ENCODE results near the gene PHC3. TPM values are rescaled to one million over a fixed set of nuclear protein-coding genes. Genes with fewer than 3 reads are reported as not detected.
"Not testable (repeated sequence)": the region's sequence is repeated elsewhere in the genome, so short reads cannot be mapped to it uniquely, and the experiment has no call there.

Gene PHC3
- total RNA-seq, 1 experiment from 2014 or later = 29.8 TPM

GRCh38 chr3:170117134-170117533 is 64.4 kb downstream of the PHC3 start:
- no peaks in the 10 kb centered on the region for H3K4me1 ChIP-seq
- no peaks in the 10 kb centered on the region for H3K27me3 ChIP-seq
- no peak overlapping the region for H3K27ac ChIP-seq
- no peak overlapping the region for H3K4me3 ChIP-seq
- no peaks in the 10 kb centered on the region for H3K9me3 ChIP-seq (replicated peaks)
- no peak for DNase-seq
- H3K36me3 ChIP-seq = peaks cover 47% of the 10 kb centered on the region

- H3K27me3 ChIP-seq = not testable (repeated sequence)
Measured at GRCh38 chr3:170114165-170114564, 67.4 kb downstream of the PHC3 start.

DNA sequence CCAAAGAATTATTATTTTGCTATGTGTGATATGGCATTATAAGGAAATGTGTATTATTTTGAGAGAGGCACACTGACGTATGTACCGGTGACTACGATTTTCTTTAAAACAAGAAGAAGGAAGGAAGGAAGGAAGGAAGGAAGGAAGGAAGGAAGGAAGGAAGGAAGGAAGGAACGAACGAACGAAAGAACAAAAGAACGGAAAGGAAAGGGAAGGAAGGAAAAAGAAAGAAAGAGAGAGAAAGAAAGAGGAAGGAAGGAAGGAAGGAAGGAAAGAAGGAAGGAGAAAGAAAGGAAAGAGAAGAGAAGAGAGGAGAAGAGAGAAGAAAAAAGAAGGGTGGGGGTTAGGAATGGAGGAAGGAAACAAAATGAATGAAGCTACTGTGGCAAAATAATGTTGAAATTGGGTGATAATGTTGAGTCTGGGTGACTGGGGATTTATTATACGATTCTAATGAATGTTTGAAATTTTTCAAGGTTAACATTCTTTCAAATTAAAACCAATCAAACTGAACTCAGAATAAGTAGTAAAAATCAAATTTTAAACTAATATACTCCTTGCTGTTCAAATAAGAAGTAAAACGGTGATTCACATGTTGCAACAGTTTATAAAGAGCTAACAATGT is 70.3 kb downstream of the PHC3 start:
- peaks cover 66% of the 10 kb centered on the region for H3K36me3 ChIP-seq
- no peak for DNase-seq
- no peaks in the 10 kb centered on the region for H3K27me3 ChIP-seq
- H3K4me3 ChIP-seq = no peak overlapping the region
- no peaks in the 10 kb centered on the region for H3K4me1 ChIP-seq
- no peak overlapping the region for H3K27ac ChIP-seq
- H3K9me3 ChIP-seq (replicated peaks) = no peaks in the 10 kb centered on the region

More at GRCh38 chr3:170114165-170114564, 67.4 kb downstream of the PHC3 start:
- H3K9me3 ChIP-seq (replicated peaks); H3K27ac ChIP-seq; DNase-seq; H3K4me1 ChIP-seq; H3K4me3 ChIP-seq: not testable (repeated sequence)
- peaks cover 57% of the 10 kb centered on the region for H3K36me3 ChIP-seq

DNA sequence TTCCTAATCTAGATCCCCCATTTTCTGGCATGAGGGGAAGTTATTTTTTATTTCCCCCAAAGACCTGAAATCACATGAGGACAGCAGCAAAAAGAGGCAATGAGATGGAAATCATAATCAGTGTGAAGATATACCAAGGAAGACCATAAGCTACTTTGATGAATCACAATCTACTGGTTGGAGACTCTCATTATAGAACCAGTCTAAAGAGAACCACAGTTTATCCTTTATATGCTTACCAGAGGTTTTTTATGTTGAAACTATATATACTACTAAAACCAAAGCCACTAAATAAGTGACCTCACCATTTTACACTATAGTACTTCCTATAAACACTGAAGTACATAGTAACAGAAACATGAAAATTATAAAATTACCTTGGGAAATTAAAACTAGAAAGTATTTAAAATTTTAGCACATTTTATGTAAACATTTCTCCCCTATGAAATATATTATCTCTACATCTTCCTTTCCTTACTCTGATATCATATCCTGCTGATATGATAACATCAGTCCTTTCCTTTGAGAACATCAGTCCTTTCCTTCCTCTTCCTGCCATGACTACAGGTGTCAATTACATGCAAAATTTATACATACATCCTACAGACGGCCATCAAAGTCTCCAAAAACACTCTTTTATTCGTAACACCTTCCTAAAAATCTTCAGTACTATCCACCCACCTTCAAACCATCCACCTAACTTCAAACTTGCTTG is 71.8 kb downstream of the PHC3 start:
- H3K4me3 ChIP-seq = no peak overlapping the region
- no peaks in the 10 kb centered on the region for H3K9me3 ChIP-seq (replicated peaks)
- peaks cover 63% of the 10 kb centered on the region for H3K36me3 ChIP-seq
- no peaks in the 10 kb centered on the region for H3K27me3 ChIP-seq
- no peaks in the 10 kb centered on the region for H3K4me1 ChIP-seq
- H3K27ac ChIP-seq = no peak overlapping the region
- no peak for DNase-seq

DNA sequence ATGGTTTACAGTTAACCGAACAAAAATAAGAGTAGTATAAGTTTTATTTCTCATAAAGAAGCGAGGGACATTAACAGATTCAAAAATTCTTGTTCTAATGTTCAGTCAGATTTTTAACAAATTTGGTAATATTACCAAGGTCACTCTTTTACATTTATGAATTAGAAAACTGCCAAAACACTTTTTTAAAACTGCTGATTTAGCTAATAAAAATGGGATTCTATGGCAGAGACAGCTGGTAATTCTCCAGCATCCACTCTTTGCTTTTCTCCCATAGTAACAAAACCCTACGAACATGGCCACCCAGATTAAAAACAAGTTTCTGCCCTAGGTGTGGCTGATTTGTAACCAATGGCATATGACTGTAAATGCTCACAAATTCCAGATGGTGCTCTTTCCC is 72.6 kb downstream of the PHC3 start:
- H3K9me3 ChIP-seq (replicated peaks) = no peaks in the 10 kb centered on the region
- H3K36me3 ChIP-seq = peaks cover 61% of the 10 kb centered on the region
- no peak overlapping the region for H3K4me3 ChIP-seq
- no peaks in the 10 kb centered on the region for H3K27me3 ChIP-seq
- no peaks in the 10 kb centered on the region for H3K4me1 ChIP-seq
- H3K27ac ChIP-seq = no peak overlapping the region
- DNase-seq = no peak

- Histone ChIP-seq H3K4me3 (no peak overlapping the region), H3K27me3 (no peaks in the 10 kb centered on the region), H3K27ac (no peak overlapping the region), H3K36me3 (peaks cover 55% of the 10 kb centered on the region), H3K4me1 (no peaks in the 10 kb centered on the region), H3K9me3 (replicated peaks) (no peaks in the 10 kb centered on the region)
- no peak for DNase-seq
Measured at GRCh38 chr3:170107941-170108340, 73.6 kb downstream of the PHC3 start.

DNA sequence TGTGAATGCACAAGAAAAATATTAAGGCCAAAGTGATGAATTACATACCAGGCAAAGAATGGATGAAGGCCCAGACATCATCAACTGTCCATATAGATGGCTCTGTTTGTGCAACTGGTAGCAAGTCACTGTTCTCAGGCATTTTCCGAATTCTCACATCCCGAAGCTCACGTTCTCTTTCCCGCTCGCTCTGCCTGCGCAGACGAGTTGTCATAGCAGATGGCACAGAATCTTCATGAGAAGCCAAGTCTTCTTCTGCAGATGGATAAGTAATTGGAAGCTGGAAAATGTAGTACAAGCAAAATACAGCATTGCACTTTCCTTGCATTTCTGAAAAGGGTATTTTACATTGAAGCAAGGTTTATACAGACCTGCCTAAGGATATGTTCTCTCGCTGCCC is 79.1 kb downstream of the PHC3 start:
- Histone ChIP-seq H3K27ac (no peak overlapping the region), H3K4me3 (no peak overlapping the region), H3K36me3 (peaks cover 49% of the 10 kb centered on the region), H3K9me3 (replicated peaks) (no peaks in the 10 kb centered on the region), H3K27me3 (no peaks in the 10 kb centered on the region), H3K4me1 (no peaks in the 10 kb centered on the region)
- DNase-seq = no peak

DNA sequence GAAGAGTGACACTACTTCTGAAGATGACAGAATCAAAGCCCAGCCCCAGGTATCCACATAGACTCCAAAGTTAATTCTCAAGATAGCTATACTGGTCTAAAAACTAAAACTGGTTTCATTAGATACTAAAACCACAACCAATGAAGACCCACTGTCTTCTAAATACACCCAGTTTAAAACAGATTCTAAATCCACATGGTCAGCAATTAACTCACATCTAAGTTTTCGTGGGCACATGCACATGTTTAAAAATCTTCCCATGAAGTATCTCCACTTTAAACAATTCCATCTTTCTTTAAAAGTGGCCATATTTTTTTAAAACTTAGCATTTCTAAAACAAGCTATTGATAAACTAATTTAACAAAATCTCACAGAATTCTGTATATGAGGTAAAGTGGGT is 80.6 kb downstream of the PHC3 start:
- H3K27me3 ChIP-seq = no peaks in the 10 kb centered on the region
- DNase-seq = no peak
- no peak overlapping the region for H3K4me3 ChIP-seq
- H3K36me3 ChIP-seq = peaks cover 54% of the 10 kb centered on the region
- H3K27ac ChIP-seq = no peak overlapping the region
- H3K4me1 ChIP-seq = no peaks in the 10 kb centered on the region
- H3K9me3 ChIP-seq (replicated peaks) = no peaks in the 10 kb centered on the region

DNA sequence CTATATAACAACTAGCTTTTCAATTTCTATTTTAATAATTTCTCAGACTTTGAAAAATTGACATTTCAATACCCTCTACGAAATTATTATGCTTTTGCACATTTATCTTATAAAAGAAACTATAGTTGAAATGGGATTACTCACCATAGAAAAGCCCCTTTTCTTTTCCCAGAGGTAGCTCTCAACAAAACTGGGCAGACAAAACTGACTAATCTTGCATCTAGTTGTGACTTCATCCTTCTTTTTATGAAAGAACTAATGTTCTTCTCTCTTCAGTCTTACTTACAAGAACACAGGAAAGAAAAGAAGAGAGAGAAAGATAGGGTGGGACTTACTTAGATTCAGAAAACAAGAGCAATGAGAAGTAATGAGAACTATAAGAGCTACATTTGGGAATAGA is 82.8 kb downstream of the PHC3 start:
- no peak overlapping the region for H3K4me3 ChIP-seq
- no peaks in the 10 kb centered on the region for H3K4me1 ChIP-seq
- no peak overlapping the region for H3K27ac ChIP-seq
- no peaks in the 10 kb centered on the region for H3K27me3 ChIP-seq
- no peak for DNase-seq
- peaks cover 63% of the 10 kb centered on the region for H3K36me3 ChIP-seq
- no peaks in the 10 kb centered on the region for H3K9me3 ChIP-seq (replicated peaks)

DNA sequence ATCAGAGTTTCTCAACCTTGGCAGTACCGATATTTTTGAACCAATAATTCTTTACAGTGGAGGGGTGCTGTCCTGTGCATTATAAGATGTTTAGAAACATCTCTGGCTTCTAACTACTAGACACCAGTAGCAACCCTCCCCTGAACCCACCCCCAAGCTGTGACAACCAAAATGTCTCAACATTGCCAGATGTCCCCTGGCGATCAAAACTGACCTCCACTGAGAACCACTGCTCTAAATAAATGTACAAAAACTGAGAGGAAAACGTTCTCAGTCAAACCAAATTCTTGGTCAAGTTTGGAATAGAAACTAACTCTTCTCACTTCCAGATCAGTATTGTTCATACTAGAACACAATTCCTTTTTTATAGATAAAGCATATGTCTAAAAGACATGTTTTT is 85.2 kb downstream of the PHC3 start:
- Histone ChIP-seq H3K27ac (no peak overlapping the region), H3K27me3 (no peaks in the 10 kb centered on the region), H3K4me1 (no peaks in the 10 kb centered on the region), H3K4me3 (no peak overlapping the region), H3K36me3 (peaks cover 58% of the 10 kb centered on the region), H3K9me3 (replicated peaks) (no peaks in the 10 kb centered on the region)
- DNase-seq = no peak

- no peak overlapping the region for H3K27ac ChIP-seq
- no peaks in the 10 kb centered on the region for H3K27me3 ChIP-seq
- DNase-seq = no peak
- H3K36me3 ChIP-seq = peaks cover 58% of the 10 kb centered on the region
- no peak overlapping the region for H3K4me3 ChIP-seq
- no peaks in the 10 kb centered on the region for H3K9me3 ChIP-seq (replicated peaks)
- H3K4me1 ChIP-seq = no peaks in the 10 kb centered on the region
Measured at GRCh38 chr3:170095771-170096170, 85.8 kb downstream of the PHC3 start.

- H3K4me1 ChIP-seq = no peaks in the 10 kb centered on the region
- peaks cover 63% of the 10 kb centered on the region for H3K36me3 ChIP-seq
Measured at GRCh38 chr3:170092907-170093306, 88.6 kb downstream of the PHC3 start.

GRCh38 chr3:170090601-170090981 is 90.9 kb downstream of the PHC3 start:
- no peak overlapping the region for H3K27ac ChIP-seq
- H3K27me3 ChIP-seq = no peaks in the 10 kb centered on the region
- peaks cover 68% of the 10 kb centered on the region for H3K36me3 ChIP-seq
- no peaks in the 10 kb centered on the region for H3K9me3 ChIP-seq (replicated peaks)
- no peak for DNase-seq
- H3K4me1 ChIP-seq = no peaks in the 10 kb centered on the region
- no peak overlapping the region for H3K4me3 ChIP-seq

More at GRCh38 chr3:170092907-170093306, 88.6 kb downstream of the PHC3 start:
- no peaks in the 10 kb centered on the region for H3K9me3 ChIP-seq (replicated peaks)
- no peak overlapping the region for H3K4me3 ChIP-seq
- no peaks in the 10 kb centered on the region for H3K27me3 ChIP-seq
- H3K27ac ChIP-seq = no peak overlapping the region
- DNase-seq = no peak

GRCh38 chr3:170089862-170090600 is 91.5 kb downstream of the PHC3 start:
- Histone ChIP-seq H3K4me3 (no peak overlapping the region), H3K4me1 (no peaks in the 10 kb centered on the region), H3K27me3 (no peaks in the 10 kb centered on the region), H3K9me3 (replicated peaks) (no peaks in the 10 kb centered on the region), H3K36me3 (peaks cover 68% of the 10 kb centered on the region), H3K27ac (no peak overlapping the region)
- no peak for DNase-seq

GRCh38 chr3:170085396-170085795 is 96.1 kb downstream of the PHC3 start:
- DNase-seq = no peak
- Histone ChIP-seq H3K27ac (no peak overlapping the region), H3K27me3 (no peaks in the 10 kb centered on the region), H3K36me3 (peaks cover 45% of the 10 kb centered on the region), H3K4me3 (no peak overlapping the region), H3K4me1 (no peaks in the 10 kb centered on the region), H3K9me3 (replicated peaks) (no peaks in the 10 kb centered on the region)

Data from SJCRH30 (cell line).